Breast epithelium (tissue), 3 donors: Measurements from ENCODE around the gene GTF3C4.

ENCODE experiments used
- CTCF ChIP-seq, 3 donors: fragments of 450-650 bp; IDR thresholded peaks; one replicate each; pipeline ENCODE4 v1.5.1; 2016 to 2017; ENCODE audit warnings: antibody characterized with exemption in 3 of 3, mild to moderate bottlenecking in 3 of 3, moderate library complexity in 3 of 3
- POLR2A ChIP-seq: fragments of 450-650 bp; IDR thresholded peaks from one replicate; pipeline ENCODE4 v1.6.1; 2016; ENCODE audit warnings: antibody characterized with exemption, mild to moderate bottlenecking, moderate library complexity
- POLR2AphosphoS5 ChIP-seq, 3 donors: sonication (generic); formaldehyde crosslinking; IDR thresholded peaks; one replicate each; pipeline ENCODE4 v1.6.1; 2017; ENCODE audit warnings: antibody characterized with exemption in 3 of 3

- TF ChIP-seq POLR2A: no peak
- no peak for TF ChIP-seq CTCF (IDR thresholded peaks at IDR 0.05)
- TF ChIP-seq POLR2AphosphoS5 (IDR thresholded peaks at IDR 0.05): no peak
Observed at GRCh38 chr9:132697230-132697629, 27.0 kb downstream of the GTF3C4 start.
